Measurements from ENCODE around the gene ANKEF1. TPM values are rescaled to one million over a fixed set of nuclear protein-coding genes. Genes with fewer than 3 reads are reported as not detected.

The ANKEF1 gene
- total RNA-seq, 1 experiment from 2014 or later: 0.79 TPM

Other genes with a start within 250 kb of the ANKEF1 start
- not detected in 2 replicates for gene PAK5, start 195.9 kb upstream of the ANKEF1 start, total RNA-seq (2014; rRNA removed; shearing (Covaris generic); ENCODE audit: low replicate concordance)
- gene SNAP25, start 183.8 kb downstream of the ANKEF1 start, total RNA-seq (2014; rRNA removed; shearing (Covaris generic); ENCODE audit: low replicate concordance): not detected in 2 replicates

All from MG63 (cell line).